Skin of body (tissue), 2 donors: ENCODE measurements around the gene EARS2. TPM values are rescaled to one million over a fixed set of nuclear protein-coding genes. Genes with fewer than 3 reads are reported as not detected.
"Not testable (repeated sequence)": the region's sequence is repeated elsewhere in the genome, so short reads cannot be mapped to it uniquely, and the experiment has no call there.

ENCODE experiments used
- DNase-seq: peaks from one replicate; lab custom pipeline; 2025; lab: John Stamatoyannopoulos, UW
- total RNA-seq: library from RNA; depleted of rRNA; stranded (reverse); fragments of >200 nt; gene quantifications from one replicate; pipeline ENCODE4 v1.2.3, GENCODE V29; 2014

EARS2 gene
- total RNA-seq, 1 donor from 2014 or later = 22.1 TPM

DNA sequence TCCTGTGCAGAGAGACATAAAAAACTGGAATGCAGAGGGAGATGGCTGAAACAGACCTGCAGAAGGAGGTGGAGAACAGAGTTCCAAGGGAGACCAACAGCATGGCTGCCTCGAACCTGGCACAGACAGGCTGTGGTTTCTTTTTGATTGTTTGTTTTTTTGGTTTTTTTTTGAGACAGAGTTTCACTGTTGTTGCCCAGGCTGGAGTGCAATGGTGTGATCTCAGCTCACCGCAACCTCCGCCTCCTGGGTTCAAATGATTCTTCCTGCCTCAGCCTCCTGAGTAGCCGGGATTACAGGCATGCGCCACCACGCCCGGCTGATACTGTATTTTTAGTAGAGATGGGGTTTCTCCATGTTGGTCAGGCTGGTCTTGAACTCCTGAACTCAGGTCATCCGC lies 73.7 kb downstream of the EARS2 start:
- not testable (repeated sequence) for DNase-seq

DNA sequence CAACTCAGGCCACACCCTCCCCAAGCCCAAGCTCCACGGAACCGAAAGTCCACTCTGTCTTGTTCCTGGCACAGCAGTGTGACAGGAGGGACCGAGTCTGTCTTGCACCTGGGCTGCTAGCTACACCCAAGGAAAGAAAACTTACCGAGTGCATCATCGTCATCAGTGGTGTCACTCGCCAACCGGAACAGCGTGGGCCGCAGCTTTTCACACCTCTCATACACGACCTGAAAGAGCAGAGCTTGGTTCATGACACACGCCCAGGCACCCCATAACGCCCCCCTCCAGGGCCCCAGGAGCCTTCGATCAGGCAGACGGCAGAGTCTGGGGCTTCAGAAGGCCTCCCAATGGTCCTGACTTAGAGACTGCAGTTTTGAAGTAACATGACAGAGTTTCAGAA lies 74.4 kb downstream of the EARS2 start:
- DNase-seq = no peak

DNA sequence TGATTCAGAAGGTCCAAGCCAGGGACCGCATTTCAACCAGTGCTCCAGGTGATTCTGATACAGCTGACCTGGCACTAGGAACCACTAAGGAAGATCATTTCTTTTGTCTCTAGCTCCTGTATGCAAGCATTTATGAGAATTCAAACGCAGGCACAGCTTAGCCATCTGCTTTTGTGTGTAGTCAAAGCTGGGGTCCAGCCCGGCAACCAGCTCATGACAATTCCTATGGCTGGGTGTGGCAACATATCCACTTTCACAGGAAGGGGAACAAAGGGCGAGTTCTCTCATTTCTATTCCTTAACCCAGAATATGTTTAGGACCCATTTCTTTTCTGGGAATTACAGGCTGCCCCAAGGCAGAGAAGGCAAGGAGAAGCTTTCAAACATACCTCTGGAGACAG lies 76.9 kb downstream of the EARS2 start:
- DNase-seq = no peak

DNA sequence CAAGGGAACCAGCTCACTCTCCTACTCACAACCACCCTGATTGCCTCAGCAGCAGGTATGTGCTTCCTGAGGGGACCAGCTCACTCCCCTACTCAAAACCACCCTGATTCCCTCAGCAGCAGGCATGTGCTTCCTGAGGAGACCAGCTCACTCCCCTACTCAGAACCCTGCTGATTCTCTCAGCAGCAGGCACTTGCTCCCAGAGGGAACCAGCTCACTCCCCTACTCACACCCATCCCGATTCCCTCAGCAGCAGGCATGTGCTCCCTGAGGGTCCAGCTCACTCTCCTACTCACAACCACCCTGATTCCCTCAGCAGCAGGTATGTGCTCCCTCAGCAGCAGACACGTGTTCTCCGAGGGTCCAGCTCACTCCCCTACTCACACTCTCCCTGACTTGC lies 78.0 kb downstream of the EARS2 start:
- no peak for DNase-seq

DNA sequence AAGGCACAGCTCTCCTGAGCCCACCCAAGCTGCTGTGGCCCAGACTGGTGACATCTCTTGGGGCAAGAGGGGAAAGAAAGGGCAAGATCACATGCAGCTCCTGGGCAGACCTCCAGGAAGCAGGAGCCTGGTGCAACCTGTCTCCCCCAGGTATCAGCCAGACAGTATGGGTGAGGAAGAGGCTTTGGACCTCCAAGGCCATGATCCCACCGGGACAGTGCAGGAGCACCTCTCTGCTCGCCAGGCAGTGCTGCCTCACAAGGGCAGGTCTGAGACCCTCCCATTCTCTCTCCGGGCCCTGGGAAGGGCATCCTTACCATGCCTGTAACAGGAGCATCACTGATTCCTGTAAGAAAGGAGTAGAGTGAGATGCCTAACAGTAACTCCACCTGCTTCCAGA lies 78.6 kb downstream of the EARS2 start:
- DNase-seq = no peak

DNA sequence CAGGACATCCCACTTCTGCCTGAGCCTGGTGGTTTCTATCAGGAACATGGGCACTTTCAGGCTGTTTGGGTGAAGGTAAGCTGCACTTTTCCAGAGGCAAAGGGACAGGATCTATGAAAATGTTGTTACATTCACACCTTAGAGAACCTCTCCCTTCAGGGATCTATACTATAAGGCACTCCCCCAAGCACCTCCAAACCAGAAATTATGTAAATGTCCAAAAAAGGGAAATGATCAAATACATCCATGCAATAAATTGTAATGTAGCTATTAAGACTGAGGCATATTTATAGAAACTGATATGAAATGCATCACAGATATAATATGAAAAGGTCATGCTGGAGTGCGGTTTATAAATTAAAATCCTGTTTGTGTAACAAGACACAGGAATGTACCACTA lies 80.9 kb downstream of the EARS2 start:
- no peak for DNase-seq

Other genes with a start within 250 kb of the EARS2 start
- gene COG7, start 104.2 kb downstream of the EARS2 start, total RNA-seq = 24.7 TPM
- gene GGA2, start 46.9 kb downstream of the EARS2 start, total RNA-seq = 45.0 TPM
- gene UBFD1, start 377 bp upstream of the EARS2 start, total RNA-seq = 31.9 TPM
- gene NDUFAB1, start 39.0 kb upstream of the EARS2 start, total RNA-seq = 74.9 TPM
- gene PALB2, start 84.0 kb upstream of the EARS2 start, total RNA-seq = 7.4 TPM
- 25.4 TPM for gene DCTN5, start 84.1 kb upstream of the EARS2 start, total RNA-seq
- gene PLK1, start 121.5 kb upstream of the EARS2 start, total RNA-seq = 5.1 TPM
- not detected for gene ERN2, start 155.9 kb upstream of the EARS2 start, total RNA-seq
- gene CHP2, start 197.7 kb upstream of the EARS2 start, total RNA-seq = 5.1 TPM